ENCODE measurements around the gene GRIK3.
A peak's percentile ranks its signal among the peaks of the same experiment; 100 is the strongest.

GRIK3 gene

DNA sequence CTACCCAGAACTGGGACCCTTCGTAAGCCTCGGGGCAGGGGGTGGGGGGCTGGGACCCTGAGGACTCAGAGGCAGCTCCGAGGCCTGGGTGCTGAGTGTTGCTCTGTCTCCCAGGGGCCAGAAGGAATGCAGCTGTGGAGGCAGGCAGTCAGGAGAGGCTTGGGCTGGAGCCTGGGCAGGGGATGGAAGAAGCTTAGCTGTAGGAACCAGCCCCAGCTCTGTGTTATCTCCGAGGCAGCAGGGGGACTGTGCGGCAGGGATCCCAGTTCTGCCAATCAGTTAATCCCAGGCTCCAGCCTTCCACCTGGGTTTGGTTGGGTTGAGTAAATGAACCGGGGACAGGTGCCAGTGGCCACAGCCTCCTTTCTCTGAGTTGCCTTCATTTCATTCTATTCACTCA lies 8.2 kb upstream of the GRIK3 start:
- no peak for DNase-seq

DNA sequence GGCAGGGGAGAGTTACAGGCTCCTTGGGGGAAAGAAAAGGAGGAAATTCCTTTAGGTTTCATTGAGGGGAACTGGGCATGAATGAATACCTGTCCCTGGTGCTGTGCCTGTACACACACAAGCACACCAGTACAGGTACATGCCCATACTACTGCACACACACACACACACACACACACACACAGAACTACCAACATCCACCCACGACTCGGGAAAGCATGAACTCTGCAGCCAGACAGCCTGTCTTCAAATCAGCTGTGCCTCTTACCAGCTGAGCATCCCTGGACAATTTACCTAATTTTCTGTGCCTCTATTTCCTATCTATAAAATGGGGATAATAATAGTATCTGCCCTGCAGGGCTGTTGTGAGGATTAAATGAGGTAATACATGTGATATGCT lies 7.2 kb upstream of the GRIK3 start:
- DNase-seq: no peak

- peak; percentile 98 for DNase-seq
Observed at GRCh38 chr1:37040773-37041172, 6.5 kb upstream of the GRIK3 start.

DNA sequence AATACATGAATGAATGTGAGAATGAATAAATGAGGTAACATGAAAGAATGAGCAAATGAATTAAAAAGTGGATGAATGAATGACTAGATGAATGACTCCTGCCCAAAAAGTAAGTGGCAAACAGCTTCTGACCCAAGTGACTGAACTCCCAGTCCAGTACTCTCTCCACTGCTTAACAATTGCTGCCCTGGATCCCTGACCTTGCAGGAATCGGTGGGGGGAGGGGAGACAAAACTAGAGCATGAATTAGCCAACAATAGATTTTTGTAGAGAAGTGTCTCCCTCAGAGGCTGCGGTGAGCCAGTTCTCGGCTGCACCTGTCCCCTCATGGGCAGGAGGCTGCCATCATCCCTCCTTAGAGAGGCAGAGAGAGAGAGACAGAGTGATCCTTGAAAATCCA lies 5.9 kb upstream of the GRIK3 start:
- DNase-seq: no peak

GRCh38 chr1:37038227-37039093 lies 4.1 kb upstream of the GRIK3 start:
- DNase-seq: peak; percentile 100

DNA sequence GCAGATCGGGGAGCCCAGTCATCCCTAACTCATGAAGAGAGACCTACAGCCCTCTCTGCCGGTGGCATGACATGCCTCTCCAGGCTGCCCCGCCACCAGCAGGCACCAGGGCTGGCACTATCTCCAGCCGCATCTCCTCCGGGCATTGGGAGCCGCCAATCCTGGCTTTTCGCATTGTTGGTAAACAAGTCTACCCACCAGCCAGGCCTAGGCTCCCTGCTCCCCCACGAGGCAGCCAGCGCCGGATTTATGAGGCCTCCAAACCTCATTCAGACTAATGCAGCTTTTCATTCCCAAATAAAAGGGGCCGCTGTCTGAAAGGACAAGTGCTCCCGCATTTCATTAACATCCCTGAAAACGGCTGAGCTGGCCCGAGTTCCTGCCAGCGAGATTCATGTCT lies 3.4 kb upstream of the GRIK3 start:
- DNase-seq: no peak

DNA sequence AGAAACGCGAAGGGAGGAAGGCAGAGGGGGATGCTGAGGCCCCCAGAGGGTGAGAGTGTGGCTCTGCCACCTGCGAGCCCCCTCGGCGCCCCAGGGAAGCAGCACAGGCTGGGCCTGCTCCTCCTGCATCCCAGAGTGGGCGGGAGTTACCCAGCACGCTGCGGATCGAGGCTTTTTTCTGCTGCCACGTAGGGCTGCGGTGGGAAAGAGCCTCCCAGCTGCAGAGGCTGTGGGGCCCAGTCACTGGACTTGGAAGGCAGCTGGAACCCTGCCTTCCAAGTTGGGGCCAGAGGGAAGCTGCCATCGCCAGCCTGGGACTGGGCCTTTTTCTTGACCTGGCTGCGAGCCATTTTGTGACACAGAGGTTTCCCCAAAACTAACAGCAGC lies 2.3 kb upstream of the GRIK3 start:
- no peak for DNase-seq

DNA sequence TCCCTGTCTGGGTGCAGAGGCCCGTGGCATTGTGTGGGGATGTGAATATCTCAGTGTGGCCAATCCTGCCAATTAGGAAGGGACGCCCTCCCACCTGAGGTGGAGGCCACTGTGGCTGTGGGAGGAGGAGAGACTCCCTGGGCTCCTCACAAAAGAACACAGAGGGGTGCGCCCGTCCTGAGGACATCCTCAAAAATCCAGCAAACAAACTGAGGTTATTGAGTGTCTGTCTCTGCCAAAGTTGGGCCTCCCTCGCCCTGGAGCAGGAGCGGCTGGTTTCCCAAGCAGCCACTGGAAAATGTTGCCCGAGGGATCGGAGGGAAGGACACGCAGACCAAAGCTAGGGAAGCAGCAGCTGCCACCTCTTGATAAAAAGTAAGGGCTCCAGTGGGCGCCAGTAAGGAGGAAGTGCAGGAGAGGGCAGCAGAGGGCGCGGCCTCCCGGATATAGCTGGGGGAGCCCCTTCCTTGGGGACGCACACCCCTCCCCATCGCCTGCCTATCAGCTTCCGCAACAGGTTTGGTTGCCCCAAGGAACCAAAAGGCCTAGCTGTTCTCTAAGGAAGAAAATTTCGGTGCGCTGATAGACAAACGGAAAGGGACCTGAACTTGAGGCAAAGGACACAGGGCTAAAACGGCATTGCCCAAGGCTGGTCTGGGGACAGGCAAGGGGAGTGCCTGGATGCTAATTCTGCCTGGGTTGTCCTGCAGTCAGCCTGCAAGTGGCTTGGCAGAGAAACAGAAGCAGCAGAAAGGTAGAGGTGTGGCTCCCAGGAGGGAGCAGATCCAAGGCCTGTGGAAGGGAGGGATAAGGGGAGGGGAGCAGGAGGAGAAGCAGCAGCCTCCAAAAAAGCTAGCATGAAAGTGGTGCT lies 1.7 kb upstream of the GRIK3 start:
- peak; percentile 99 for DNase-seq

DNA sequence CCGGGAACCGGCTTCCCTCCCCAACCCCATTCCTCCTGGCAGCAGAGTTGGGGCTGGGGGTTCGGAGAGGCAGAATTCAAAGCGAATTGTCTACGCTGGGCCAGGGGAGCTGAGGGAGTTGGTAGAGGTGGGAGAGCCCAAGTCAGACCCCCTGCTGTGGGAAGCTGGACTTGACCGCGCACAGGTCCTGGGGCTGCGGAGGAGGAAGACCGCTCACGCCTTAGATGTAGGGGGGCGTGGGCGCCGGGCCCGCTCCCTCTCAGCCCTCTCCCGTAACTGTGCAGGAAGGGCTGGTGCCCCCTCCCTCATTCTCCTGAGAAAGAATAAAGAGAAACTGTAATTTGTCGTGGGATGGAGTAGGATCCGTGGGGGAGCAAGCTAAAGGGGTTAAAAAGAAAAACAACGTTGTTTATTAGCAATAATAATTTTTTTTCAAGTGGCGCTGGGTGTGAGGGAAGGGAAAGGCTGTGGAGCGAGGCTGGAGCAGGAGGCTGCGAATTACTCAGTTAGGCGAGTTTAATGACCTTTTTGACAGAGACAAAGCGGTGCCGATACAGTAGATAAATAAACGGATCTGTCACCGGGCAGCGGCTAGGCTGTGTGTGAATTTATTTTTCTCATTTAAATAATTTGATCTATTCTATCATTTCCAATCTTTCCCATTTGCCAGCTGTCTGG lies 838 bp upstream of the GRIK3 start:
- no peak for DNase-seq

- DNase-seq: no peak
Observed at GRCh38 chr1:37033355-37034101, 787 bp downstream of the GRIK3 start.

DNA sequence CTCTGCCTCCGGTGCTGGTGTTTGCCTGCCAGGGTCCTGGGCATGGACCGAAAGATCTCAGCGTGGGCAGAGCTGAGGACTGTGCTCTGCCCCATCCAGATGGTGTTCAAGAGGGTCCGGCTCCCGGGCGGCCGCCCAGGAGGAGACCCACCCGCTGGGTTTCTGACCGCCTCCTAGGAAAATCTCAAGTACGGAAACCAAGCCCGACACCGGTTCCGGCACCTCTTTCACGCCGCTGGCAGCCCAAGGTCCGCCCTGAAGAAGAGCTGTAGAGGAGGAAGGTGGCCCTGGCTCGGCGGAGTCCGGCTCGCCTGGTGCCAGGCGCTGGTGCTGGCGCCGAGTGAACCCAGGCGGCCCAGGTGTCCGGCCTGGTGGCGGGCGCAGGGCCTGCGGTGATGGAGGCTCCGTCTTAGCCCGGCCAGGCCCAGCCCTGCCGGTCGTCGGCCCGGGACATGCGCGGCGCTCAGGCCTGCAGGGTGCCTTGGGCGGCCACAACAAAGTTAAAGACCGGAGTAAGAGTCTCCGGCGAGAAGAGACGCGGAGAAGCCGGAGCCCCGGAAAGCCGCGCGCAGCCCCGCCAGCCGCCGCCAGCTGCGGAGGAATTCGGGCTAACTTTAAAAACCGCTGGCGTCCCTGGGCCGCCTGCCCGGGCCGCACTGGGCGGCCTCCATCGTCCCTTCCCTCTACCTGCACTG lies 1.5 kb downstream of the GRIK3 start:
- no peak for DNase-seq

GRCh38 chr1:37031871-37032270 lies 2.4 kb downstream of the GRIK3 start:
- no peak for DNase-seq

DNA sequence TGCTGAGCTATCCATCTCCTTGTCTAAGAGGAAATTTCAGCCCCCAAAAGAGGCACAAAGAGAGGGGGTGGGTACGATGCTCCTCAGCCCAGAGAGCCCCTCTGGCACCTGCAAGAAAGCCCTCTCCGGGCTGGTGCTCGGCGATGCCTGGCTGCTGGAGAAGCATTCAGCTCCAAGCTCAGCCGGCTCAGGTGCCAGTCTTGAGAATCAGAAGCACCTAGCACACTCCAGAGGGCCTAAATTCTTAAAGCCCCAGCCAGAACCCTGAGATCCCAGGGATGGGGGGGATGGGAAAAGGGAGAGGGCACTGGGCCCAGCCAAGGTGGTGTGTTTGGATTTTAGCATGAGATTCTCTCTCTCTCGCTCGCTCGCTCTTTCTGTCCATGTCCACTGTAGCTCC lies 2.9 kb downstream of the GRIK3 start:
- DNase-seq: no peak

DNA sequence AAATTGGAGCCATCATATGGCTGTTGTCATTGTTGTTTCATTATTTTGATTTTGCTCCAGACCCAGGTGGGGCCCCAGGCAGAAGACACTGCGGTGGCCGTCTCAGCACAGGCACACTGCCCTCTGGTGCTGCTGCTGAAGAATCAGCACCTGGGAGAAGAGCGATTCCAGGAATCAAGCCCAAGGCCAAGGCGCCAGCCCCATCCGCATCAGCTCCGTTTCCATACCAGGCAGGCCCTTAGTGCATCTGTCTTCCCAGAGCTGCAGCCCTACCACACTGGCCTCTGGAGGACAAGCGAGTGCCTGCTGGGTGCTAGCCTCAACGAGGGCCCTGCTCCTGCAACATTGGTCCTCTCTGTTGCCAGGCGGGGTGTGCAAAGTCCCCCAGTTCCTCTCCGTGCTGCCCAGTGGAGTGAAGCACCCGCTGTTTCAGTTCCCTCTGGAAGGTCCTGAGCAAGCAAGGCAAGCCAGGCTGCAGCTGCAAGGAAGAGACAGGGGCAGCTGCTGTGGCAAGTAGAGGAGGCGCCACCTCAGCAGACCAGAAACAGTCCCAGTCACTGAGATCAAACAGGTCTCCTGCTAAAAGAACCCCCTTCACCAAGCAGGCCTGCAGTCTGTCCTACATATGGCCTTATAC lies 5.2 kb downstream of the GRIK3 start:
- no peak for DNase-seq

DNA sequence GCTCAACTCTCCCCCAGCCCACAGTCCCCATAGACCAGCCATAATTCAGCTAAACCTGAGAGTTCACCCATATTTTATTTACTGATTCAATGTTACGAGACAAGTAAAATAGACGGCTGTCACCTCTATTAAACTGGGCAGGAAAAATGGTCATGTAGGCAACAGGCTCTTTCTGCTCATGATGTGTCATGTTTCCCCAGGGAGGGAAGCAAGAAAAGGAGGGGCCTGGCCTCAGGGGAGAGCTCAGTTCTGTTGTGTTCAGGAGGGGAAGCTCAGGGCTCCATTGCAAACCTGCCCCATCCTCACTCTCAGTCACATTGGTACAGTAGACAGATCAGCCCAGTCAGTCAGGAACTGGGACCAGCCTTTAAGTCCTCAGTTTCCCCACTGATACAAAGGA lies 12.8 kb downstream of the GRIK3 start:
- DNase-seq: no peak

- no peak for DNase-seq
Observed at GRCh38 chr1:37020653-37021277, 13.6 kb downstream of the GRIK3 start.

DNA sequence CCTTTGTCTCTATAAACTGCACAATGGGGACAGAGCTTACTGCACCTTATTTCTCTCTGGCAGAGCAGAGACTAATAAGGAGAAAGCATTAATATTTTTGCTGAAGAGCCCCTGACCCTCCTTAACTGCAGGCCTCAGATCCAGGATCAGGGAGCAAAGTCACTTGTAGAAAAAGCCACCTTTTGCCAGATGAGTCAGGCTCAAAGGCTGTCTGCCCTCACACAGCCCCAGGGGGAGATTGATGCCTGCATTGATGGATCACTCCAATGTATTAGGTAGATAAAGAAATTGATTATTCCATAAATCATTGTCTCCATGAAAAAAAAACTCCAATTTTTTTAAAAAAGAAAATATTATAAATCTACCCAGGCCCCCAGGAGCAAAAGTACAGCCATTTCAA lies 15.8 kb downstream of the GRIK3 start:
- no peak for DNase-seq

DNA sequence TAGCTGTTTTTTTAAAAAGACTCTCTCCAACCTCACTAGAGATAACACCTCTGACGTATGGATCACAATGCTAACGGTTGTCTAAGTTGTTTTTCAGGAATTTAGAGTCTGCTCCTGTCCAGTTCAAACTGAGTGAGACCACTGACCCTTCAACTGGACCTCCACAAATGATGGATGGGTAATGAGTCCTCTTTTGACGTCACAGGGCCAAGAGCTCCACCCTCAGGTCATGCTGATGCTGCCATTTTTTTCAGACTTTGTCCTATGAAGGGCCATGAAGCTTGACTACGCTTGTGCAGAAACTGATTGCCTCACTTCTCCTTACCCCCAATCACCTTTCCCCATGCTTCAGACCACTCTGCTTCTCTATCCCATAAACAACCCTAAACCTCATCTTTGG lies 16.6 kb downstream of the GRIK3 start:
- no peak for DNase-seq

DNA sequence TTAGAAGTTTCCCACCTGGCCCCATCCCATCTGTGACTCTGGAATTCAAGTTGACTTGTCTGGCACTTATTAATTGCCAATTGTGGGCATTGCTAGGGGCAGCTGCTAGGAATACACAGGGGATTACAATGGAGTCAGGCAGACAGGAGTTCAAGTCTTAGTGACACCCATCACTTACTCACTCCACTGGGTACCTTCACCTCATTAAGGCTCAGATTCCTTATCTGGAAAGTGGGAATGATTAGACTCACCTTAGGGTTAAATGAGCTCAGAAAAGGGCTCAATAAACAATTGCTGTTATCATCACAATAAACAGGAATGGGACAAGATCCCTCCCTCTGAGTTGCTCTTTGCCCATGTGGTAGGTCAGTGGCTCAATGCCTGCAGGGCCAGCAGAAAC lies 18.2 kb downstream of the GRIK3 start:
- no peak for DNase-seq

DNA sequence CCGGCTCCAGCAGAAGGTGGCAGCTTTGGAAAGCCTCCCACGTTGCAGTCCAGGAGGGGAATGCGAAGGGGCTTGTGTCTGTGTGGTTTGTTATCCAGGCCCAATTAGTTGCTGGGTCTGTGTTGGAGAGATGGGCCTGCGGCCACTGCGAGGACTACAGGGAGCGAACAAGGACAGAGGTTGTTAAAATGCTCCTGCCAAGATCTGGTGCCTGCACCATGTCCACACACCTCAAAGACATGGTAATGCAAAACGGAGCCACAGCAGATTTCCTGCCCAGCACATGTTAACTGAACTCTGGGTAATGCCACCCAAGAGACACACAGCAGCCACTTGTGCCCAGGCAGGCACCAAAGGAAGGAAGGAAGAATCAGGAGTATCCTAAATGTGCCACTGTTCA lies 18.6 kb downstream of the GRIK3 start:
- DNase-seq: no peak

- DNase-seq: no peak
Observed at GRCh38 chr1:37012226-37012625, 22.1 kb downstream of the GRIK3 start.
